ENCODE data around the gene PIP5K1B. TPM values are rescaled to one million over a fixed set of nuclear protein-coding genes. Genes with fewer than 3 reads are reported as not detected.

Gene PIP5K1B
- total RNA-seq, 1 donor from 2014 or later = 14.9 TPM

DNA sequence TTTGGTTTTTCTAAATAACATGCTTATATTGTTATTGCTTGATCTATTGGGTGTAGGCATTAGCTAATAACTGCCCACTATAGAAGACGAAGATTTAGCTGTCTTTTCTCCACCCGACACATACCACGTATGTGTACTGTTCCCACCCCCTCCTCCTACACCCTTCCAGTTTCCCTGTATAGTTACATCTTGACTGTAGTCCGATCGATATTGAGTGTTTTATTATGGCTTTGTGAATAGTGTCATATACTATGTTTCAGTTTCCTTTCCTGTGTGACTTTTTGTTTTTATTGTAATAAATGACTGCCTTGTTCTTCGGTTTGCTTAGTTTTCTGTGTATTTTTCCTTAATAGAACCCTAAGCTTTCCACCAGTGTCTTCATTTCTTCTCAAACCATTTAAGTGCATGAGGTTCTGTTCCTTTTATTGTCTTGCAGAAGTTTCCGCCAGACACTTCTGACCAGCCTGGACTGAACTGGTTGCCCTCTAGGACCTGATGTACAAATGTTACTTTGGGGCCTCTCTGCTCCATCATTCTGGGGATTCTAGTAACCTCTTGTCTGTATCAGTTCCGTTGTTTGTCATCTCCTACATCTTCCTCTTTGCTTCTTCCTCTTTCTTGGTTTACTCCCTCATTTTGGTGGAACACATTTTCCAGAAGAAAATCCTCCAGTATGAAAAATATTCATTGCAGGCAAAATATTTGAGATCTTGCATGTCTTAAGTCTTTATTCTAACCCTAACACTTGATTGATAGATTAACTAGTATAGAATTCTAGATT, 247.0 kb downstream of the PIP5K1B start:
- peak; percentile 42 for DNase-seq (ENCODE audit: low spot score)

DNA sequence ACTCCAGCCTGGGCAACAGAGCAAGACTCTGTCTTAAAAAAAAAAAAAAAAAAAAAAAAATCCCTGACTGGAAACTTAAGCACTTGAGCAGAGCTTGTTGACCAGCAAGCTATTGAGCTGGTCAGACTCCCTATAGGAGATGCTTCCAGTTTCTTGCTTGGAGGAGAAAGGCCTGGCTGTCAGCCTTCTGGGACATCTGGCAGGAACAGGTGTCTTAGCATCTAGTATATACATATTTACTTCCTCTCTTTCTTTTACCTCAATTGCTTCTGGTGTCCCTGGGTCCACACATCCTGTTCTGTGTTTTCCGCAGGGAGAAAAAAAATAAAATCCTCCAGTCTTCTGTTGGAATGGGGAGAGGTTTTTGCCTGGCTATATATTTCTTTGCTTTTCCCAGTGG, 248.7 kb downstream of the PIP5K1B start:
- DNase-seq (ENCODE audit: low spot score) = no peak

DNA sequence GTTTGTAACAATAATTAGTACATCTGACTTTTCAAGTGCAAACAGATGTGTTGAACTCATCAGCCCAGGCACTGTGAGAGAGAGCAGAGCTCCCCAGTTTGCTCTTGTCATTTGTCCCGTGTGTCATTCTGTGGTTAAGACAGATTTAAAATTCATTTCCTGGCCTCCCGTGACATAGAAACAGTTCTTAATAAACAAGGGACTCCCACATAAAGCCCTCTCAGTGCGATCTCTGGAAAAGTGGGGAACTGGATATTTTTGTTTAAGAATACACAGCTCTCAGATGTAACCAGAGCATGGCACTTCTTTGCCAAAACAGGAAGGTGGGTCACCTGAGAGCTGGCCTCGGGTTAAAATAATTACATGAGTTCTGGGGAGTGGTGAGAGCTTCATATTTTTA, 250.3 kb downstream of the PIP5K1B start:
- no peak for DNase-seq (ENCODE audit: low spot score)

DNA sequence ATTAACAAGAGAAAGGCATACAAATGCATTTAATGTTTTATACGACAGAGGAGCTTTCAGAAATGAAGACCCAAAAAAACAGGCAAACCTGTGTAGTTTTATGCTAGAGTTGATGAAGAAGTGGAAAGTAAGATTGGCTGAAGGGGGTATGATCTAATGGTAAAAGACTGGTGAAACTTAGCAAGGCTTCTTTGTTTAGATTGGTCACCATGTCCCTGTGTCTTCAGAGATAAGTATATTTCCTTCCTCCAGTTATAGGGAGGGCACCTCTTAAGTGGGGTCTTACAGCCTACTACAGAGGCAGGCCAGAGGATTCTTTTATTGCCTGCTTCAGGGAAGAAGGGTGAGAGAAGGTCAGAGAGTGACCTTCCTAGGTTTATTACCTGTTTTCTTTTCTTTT, 252.4 kb downstream of the PIP5K1B start:
- no peak for DNase-seq (ENCODE audit: low spot score)

DNA sequence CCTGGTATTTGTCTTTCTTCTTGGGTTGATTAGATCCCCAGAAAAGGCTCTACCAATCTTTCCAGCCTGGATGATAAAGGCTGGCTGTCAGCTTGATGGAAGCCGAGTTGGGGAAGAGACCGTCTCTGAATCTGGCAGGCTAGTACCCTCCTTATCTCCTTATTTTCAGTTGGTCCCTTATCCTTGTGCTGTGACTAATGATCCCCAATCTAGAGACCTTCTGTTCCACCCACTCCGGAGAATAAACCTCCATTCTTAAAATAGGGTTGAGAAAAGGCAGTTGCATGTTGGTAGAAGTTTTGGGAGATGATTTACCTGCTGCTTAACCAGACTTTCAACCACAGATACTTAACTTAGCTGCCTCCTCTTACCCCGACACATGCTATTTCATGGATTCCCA, 256.5 kb downstream of the PIP5K1B start:
- DNase-seq (ENCODE audit: low spot score) = no peak

DNA sequence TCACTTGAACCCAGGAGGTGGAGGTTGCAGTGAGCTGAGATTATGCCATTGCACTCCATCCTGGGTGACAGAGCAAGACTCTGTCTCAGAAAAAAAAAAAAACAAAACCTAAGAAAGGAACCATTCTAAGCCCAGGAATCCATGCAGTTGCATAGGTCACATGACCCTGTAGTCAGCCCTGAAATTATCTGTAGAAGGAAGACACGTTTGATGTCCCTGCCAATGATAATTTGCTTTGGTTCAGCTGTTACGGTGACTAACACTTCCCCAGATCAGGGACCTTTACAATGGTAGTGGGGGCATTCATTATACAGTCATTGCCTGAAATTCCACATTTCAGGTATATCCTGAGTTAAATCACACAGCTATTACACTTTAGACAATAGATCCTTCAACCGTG, 258.4 kb downstream of the PIP5K1B start:
- DNase-seq (ENCODE audit: low spot score) = no peak

DNA sequence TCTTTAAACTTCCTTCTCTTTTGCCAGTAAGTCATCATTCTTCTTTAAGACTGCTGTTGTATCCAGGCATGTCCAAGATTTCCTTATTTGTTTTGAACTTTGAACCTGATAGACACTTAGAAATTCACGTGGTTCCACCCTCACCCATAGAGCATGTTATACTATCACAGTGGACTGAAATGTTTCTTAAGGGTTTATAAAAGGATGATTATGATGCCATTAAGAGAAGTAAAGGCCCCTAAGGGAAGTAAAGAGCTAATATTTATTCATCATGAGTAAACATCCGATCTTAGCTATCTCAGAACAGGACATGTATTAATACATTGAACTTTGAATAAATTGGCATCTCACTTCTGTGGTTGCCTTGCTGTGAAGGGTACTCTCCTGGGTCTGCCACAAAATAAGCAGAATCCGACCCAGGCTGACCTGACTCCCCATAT, 259.1 kb downstream of the PIP5K1B start:
- DNase-seq (ENCODE audit: low spot score) = no peak

DNA sequence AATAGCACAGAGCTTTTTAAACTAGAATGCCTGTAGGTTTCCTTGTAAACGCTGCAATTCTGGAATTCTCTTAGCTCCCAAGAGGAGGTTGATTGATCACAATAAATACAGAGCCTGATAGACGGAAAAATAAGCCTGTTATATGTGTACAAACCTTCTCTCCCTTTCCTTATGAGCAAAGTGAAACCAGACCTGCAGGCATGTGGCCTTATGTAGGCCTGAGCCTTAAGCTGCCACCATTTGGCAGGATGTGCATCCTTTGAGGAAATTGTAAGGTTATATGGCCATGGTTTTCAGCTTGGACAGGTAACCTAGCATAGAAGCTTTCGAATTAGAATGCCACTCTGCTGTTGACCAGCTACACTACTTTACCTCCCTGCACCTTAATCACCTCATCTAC, 259.7 kb downstream of the PIP5K1B start:
- DNase-seq (ENCODE audit: low spot score) = no peak

DNA sequence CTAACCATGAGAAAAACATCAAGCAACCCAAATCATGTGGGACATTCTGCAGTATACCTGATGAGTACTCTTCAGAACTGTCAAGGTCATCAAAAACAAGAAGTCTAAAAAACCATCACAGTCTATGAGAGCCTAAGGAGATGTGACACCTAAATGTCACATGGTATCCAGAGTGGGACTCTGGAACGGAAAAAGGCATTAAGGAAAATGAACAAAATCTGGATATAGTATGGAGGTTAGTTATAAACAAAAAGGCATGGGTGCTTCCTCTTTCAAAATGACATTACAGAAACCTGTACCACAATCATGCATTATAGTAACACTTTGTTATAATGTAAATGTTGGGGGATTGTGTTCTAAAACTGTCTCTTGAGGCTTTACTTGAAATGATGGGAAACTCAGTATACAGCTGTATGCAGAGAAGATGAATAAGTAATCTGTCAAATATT, 261.5 kb downstream of the PIP5K1B start:
- no peak for DNase-seq (ENCODE audit: low spot score)

DNA sequence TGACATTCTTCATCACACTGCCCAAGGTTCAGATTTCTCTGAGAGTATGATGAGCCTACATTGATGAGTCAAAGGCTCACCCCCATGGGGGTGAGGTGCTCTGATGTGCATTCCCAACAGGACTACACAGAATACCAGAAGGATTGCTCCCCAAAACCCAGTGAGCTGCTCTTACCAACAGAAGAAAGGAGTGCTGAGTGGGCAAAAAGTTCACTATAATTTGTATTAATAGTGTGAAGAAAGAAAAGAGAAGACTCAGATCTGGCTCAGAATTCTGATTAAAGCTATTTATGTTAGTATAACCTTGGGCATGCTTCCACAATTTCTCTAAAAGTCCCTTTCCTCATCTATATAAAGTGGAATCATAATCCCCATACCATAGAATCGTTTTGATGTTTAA, 262.8 kb downstream of the PIP5K1B start:
- DNase-seq (ENCODE audit: low spot score) = no peak

DNA sequence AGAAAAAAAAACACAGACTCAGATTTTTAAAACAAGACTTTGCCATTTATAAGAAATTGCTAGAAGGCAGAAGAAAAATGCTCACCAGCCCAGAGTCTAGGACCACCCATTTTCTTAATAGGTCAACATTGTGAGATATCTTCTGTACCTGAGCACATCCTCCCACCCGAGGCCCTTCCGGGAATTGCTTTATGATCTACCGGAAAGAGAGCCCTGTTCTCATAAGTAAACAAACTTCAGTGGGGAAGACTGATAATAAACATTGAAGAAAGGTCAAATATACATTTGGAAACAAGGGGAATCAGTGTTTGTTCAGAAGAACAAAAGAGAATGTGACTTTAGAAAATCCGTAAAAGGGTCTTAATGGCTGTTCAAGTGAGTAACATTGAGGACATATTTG, 264.5 kb downstream of the PIP5K1B start:
- DNase-seq (ENCODE audit: low spot score) = no peak

DNA sequence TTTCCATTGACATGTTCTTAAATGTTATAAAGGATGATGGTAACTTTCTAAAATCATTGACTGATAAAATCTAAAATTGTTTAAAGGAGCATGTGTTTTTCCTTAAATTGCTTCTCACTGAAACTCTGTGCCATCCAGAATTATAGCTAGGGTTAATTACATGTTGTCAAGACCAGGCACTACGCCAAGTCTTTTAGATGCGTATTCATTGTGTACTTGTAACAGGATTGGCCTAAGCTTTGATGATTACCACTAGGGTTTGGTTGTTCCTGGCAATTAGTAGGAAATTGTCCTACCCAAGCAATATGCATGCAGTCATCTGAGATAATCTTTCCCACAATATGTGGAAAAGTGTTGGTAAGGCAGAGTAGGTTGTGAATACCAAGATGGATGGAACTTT, 265.1 kb downstream of the PIP5K1B start:
- DNase-seq (ENCODE audit: low spot score) = no peak

DNA sequence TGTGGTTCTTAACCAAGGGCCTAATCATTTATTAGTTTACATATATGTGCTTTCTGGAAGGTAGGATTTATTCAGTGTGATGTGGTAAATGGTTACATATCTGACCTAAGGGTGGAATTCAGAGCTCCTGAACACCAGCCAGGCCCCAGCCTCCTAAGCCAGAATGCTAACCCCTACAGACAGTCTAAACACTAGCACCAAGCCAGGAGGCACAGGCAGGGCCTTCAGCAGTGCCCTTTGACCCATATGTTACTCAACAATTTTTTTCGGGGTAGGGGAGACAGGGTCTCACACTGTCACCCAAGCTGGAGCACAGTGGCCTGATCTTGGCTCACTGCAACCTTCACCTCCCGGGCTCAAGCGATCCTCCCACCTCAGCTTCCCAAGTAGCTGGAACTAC, 268.6 kb downstream of the PIP5K1B start:
- no peak for DNase-seq (ENCODE audit: low spot score)

DNA sequence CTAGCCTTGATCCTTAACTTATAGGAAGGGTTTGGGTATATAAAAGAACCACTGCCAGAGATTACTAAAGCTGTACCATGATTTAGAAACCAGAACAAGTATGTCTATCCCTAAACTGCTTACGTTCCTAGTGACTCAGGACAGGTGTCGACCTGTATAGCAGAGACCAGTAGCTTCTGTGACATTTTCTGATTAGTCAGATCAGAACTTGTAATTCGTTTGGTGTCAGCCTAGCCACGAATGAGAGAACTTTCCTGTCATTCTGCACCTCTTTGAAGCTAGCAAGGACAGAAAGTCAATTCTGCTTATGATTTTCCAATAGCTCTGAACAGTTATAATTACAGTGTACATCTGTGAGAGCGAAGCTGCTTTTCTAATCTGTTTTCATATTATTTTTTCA, 269.4 kb downstream of the PIP5K1B start:
- no peak for DNase-seq (ENCODE audit: low spot score)

DNA sequence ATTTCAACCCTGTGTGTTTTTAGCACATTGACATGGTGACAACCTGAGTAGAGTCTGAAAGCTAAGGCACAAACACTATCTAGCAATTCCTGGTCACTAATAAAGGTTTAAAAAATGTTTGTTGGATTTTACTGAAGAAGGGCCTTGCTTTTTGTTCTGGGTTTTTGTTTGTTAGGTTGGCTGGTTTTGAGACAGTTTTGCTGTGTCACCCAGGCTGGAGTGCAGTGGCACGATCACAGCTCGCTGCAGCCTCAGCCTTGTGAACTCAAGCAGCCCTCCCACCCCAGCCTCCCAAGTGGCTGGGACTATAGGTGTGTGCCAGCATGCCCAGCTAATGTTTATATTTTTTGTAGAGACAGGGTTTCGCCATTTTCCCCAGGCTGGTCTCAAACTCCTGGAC, 269.9 kb downstream of the PIP5K1B start:
- no peak for DNase-seq (ENCODE audit: low spot score)

DNA sequence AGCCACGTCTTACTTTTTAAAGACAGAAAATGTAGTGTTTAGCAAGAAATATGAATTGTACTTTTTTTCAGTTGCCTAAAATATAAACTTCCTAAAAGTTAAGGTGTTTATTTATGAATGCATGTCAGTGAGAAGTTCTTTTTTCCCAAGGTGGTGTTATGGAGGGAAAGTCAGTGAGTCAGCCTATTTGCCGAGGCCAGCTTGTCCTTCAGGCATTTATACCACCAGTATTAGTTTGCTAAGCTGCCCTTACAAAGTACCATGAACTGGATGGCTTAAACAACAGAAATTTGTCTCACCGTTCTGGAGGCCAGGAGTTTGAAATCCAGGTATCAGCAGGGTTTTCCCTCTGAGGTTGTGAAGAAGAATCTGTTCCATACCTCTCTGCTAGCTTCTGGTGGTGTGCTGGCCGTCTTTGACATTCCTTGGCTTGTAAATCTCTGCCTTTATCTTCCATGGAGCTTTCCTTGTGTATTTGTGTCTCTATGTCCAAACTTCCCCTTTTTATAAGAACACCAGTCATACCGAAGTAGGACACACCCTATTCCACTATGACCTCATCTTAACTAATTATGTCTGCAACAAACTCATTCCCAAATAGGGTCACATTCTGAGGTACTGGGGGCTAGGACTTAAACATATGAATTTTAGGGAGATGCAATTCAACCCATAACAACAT, 270.5 kb downstream of the PIP5K1B start:
- peak; percentile 36 for DNase-seq (ENCODE audit: low spot score)

DNA sequence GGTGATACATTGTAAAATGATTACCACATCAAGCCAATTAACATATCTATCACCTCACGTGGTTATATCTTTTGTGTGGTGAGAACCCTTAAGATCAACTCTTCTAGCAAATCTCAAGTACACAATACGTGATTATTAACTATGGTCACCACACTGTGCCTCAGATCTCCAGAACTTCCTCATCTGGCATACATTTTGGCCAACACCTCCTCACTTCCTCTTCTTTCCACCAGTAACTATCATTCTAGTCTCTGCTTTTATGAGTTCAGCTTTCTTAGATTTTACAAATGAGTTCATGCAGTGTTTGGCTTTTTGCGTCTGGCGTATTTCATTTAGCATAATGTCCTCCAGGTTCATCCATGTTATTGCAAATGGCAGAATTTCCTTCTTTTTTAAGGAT, 273.0 kb downstream of the PIP5K1B start:
- no peak for DNase-seq (ENCODE audit: low spot score)

DNA sequence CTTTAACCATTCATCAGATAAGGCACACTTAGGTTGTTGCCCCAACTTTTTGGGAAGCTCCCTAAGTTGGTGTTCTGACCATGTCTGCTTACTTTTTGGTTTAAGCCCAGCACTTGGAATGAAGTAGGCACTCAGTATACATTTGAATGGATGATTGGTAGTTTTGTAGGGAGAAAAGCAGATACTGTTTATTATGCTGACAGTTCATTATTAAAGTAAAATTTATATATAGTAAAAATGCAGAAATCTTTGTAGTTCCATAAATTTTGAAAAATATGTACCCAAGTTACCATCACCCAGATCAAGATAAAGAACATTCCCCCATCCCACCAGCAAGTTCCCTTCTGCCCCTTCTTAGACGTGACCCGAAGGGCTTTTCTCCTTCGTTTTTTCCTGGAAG, 273.5 kb downstream of the PIP5K1B start:
- no peak for DNase-seq (ENCODE audit: low spot score)

DNA sequence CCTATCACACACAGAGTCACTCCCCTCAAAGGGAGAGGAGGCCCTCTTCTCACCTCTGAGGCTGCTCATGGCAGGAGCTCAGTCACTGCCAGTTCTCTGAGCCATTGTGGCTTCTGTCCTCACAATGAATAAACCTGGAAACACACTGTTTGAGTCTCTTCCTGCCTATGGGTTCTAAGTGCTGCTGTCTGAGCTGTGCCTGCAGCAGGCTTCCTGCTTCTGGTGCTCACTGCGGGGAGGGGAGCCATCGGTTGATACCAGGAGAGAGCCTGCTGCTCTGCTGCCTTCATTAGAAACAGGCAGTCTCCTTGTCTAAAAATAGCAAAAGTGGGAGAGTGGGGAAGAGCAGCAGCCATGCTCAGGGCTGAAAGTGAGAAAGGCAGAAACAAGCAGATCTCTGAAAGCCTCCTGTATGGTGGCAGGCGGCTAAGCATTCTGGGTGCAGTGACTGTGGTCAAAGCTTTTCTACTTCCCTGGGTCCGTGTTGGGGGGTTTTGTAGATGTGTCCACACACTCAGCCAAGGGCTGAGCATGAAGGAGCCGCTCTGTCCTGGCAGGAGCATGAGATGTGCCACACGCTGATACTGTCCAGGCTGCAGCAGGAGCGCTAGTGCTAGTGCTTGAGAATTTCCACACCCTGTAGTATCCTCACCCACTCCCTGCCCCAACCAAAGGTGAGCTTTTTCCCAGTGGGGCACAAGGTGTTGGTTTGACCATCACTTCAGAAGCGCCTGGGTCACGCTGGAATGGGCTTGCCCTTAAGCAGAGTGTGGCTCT, 274.7 kb downstream of the PIP5K1B start:
- DNase-seq (ENCODE audit: low spot score) = peak; percentile 75

DNA sequence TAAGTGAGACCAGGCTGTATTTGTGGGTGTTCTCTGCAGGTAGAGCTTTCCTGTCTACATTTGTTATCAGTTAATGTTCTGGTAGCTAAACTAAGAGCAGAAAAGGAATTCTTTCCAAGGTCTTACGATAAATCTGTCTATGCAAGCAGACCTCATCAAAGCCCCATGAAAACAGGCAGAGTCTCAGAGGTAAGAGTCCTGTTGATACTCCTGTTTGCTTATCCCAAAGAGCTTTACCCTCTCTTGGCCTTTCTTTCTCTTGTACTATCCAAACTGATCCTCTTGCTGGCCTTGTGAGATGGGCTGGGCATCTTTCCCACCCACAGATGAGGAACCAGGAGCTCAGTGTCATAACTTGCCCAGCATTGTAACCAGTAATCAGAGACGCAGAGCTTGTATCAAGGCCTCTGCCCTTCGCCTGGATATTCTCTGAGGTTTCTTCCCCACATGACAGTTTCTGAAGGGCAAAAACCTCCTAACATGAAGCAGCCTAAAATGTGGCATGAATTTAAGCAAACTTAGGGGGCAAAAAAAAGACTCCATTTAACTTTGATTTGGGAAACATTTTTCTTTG, 275.4 kb downstream of the PIP5K1B start:
- DNase-seq (ENCODE audit: low spot score) = peak; percentile 59

DNA sequence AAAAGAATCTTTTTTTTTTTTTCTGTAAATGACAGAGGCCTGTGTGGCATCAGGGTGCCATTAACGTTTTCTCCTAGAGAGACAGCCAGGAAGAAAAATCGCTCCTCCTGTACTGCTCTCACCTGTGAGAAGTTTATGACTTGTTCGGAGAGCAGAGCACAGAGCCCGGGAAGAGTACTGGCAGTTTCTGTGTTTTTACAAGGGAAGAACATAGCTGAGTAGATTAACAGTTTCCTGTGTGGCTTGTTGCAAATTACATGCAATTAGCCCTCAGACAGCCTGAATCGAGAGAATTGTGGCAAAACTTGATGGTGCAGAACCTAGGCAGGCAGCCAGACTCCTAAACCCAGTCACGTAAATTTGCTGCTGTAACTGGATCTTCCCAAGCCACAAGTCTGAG, 276.7 kb downstream of the PIP5K1B start:
- no peak for DNase-seq (ENCODE audit: low spot score)

DNA sequence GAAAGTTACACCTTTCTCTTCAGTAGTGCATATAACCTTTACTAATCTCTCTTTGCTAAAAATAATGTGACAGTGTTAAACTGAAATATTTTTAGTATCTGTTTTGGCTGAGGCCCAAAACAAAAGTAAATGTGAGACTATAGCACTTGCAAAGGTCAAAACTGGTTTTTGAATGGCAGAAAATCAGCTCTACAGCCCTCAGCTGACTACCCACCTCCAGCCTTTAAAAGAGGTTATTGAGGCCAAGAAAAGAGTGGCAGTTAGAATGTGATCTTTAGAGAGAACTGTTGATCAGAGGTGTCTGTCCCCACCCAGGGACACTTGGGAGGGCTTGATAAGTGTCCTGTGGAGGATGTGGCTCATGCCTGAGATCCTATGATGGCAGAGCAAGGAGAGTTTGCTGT, 278.0 kb downstream of the PIP5K1B start:
- no peak for DNase-seq (ENCODE audit: low spot score)

Data from umbilical cord (tissue), 2 donors.